PC-3 (cell line): Measurements from ENCODE around the gene LANCL2.

Experiments
- CTCF ChIP-seq: fragments of 300-600 bp; sonication (generic); conservative IDR thresholded peaks from 2 replicates; pipeline ENCODE4 v1.5.1; 2017; ENCODE audit warnings: antibody characterized with exemption, low read depth, mild to moderate bottlenecking, low read length
- EZH2 ChIP-seq: fragments of 300-600 bp; sonication (generic); IDR thresholded peaks from one replicate; pipeline ENCODE4 v1.6.1; 2017; ENCODE audit warnings: antibody characterized with exemption, mild to moderate bottlenecking, low read length; ENCODE audit not compliant: unreplicated experiment
- EZH2phosphoT487 ChIP-seq: fragments of 300-600 bp; sonication (generic); IDR thresholded peaks from 2 replicates; pipeline ENCODE4 v1.6.1; 2018; ENCODE audit warnings: mild to moderate bottlenecking, antibody characterized with exemption, low read length, borderline replicate concordance

DNA sequence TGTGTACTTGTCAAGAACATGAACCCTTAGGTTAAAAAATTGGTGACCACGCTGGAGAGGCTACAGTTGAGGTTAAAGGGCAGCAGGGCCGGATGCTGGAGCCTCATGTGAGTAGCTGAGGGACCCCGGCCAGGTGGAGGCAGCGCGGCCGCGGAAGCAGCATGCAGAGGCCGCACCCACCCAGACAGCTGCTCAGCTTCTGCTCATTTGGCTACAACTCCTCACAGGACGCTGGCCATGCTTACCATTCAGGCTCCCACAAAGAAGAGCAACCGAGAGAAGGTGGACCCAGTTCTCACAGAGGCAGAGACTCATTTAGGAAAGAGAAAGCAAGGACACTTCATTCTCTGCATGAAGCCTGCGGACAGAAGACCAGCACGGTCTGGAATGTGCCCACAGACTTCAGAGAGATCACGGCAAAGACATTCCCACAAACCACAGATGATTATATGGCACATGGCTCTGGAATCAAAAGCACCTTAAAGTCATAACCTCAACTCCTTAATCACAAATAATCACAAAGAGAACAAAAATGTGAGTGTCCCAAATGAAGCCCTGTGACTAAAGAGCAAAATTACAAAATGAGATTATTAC lies 112.7 kb downstream of the LANCL2 start:
- no peak for TF ChIP-seq CTCF
- no peak for TF ChIP-seq EZH2
- no peak for TF ChIP-seq EZH2phosphoT487
